HepG2 (cell line): ENCODE data around the gene CDC42EP1. TPM values are rescaled to one million over a fixed set of nuclear protein-coding genes. Genes with fewer than 3 reads are reported as not detected.

Experiments used
- ATF1 ChIP-seq: IDR thresholded peaks from 2 replicates; pipeline ENCODE4 v1.6.1; 2016; ENCODE audit warnings: mild to moderate bottlenecking, control low read depth
- BRF2 ChIP-seq: sonication (generic); formaldehyde crosslinking; IDR thresholded peaks from 2 replicates; pipeline ENCODE4 v1.8.1; 2022; ENCODE audit warnings: mild to moderate bottlenecking, missing genetic modification reagents
- CBX2 ChIP-seq, 2 experiments: fragments of 200-600 bp in 1 of 2; sonication (generic); formaldehyde crosslinking in 1 of 2; IDR thresholded peaks; 2 replicates each; pipeline versions ENCODE4 v1.7.0 to v1.8.1; 2018 to 2022; ENCODE audit warnings: low read depth in 2 of 2, low read length in 1 of 2, mild to moderate bottlenecking in 1 of 2, missing genetic modification reagents in 1 of 2
- CREM ChIP-seq, 2 experiments: sonication (generic) in 1 of 2; formaldehyde crosslinking in 1 of 2; IDR thresholded peaks; 2 replicates each; pipeline versions ENCODE4 v1.4.0 to v1.6.1; 2016 to 2020; ENCODE audit warnings: antibody characterized with exemption in 1 of 2, mild to moderate bottlenecking in 1 of 2, missing genetic modification reagents in 1 of 2
- FOXP1 ChIP-seq, 2 experiments: fragments of 450-650 bp in 1 of 2; IDR thresholded peaks; 2 replicates each; pipeline ENCODE4 v1.6.1; 2017 to 2018; ENCODE audit warnings: antibody characterized with exemption in 1 of 2
- IRF2 ChIP-seq: IDR thresholded peaks from 2 replicates; pipeline ENCODE4 v1.6.1; 2018; ENCODE audit warnings: missing genetic modification reagents, missing compliant biosample characterization
- JUNB ChIP-seq: sonication (generic); formaldehyde crosslinking; IDR thresholded peaks from 2 replicates; pipeline ENCODE4 v1.8.0; 2022; ENCODE audit warnings: missing genetic modification reagents, mild to moderate bottlenecking, borderline replicate concordance
- KDM6A ChIP-seq: IDR thresholded peaks from 2 replicates; pipeline ENCODE4 v1.6.1; 2016; ENCODE audit warnings: low read depth
- MED8 ChIP-seq: sonication (generic); formaldehyde crosslinking; IDR thresholded peaks from 2 replicates; pipeline ENCODE4 v1.8.1; 2023; ENCODE audit warnings: mild to moderate bottlenecking, missing genetic modification reagents; ENCODE audit not compliant: insufficient replicate concordance
- MIXL1 ChIP-seq: IDR thresholded peaks from 2 replicates; pipeline ENCODE4 v1.6.1; 2016
- NR2F2 ChIP-seq: IDR thresholded peaks from 2 replicates; pipeline ENCODE4 v1.6.1; 2012; ENCODE audit warnings: low read depth, inconsistent platforms, borderline replicate concordance
- PRPF4 ChIP-seq: fragments of 200-400 bp; formaldehyde crosslinking; IDR thresholded peaks from 2 replicates; pipeline ENCODE4 v1.6.1; 2016; ENCODE audit warnings: low read length, low read depth; ENCODE audit not compliant: poor library complexity, severe bottlenecking
- SIN3B ChIP-seq: fragments of 150-350 bp; IDR thresholded peaks from 2 replicates; pipeline ENCODE4 v1.6.1; 2014; ENCODE audit warnings: low read length
- TBX2 ChIP-seq: sonication (generic); formaldehyde crosslinking; IDR thresholded peaks from 2 replicates; pipeline ENCODE4 v1.5.0; 2020; ENCODE audit warnings: missing genetic modification reagents, mild to moderate bottlenecking, borderline replicate concordance
- YEATS4 ChIP-seq: sonication (generic); formaldehyde crosslinking; IDR thresholded peaks from 2 replicates; pipeline ENCODE4 v1.4.0; 2020; ENCODE audit warnings: missing genetic modification reagents, borderline replicate concordance
- YY1 ChIP-seq: IDR thresholded peaks from 2 replicates; pipeline ENCODE4 v1.6.1; 2011; ENCODE audit warnings: low read length, low read depth, moderate library complexity, mild to moderate bottlenecking; ENCODE audit not compliant: insufficient read depth, insufficient replicate concordance
- ZGPAT ChIP-seq: IDR thresholded peaks from 2 replicates; pipeline ENCODE4 v1.6.1; 2016; ENCODE audit warnings: mild to moderate bottlenecking
- ZNF576 ChIP-seq: sonication (generic); formaldehyde crosslinking; IDR thresholded peaks from 2 replicates; pipeline ENCODE4 v1.4.0; 2020; ENCODE audit warnings: mild to moderate bottlenecking, missing genetic modification reagents
- polyA plus RNA-seq, 8 experiments: library from polyadenylated mRNA; depleted of rRNA in 3 of 8; stranded (reverse) in 7 of 8; unstranded in 1 of 8; fragments of >200 nt; fragmentation: Illumina TruSeq in 4 of 8; extraction: Trizol in 4 of 8; gene quantifications; 2 replicates each; pipeline versions ENCODE4 v1.2.1 to v1.2.3, GENCODE V29; 2011 to 2016; ENCODE audit warnings: low read depth in 4 of 8, missing spikeins in 1 of 8, mixed read lengths in 1 of 8; ENCODE audit not compliant: insufficient read depth in 1 of 8
- total RNA-seq, 5 experiments: library from RNA; depleted of rRNA; stranded (reverse); fragments of >200 nt; fragmentation: Illumina TruSeq; extraction: Trizol; gene quantifications; 2 replicates each; pipeline ENCODE4 v1.2.3, GENCODE V29; 2016; ENCODE audit warnings: low read depth in 1 of 5
- TF ChIP-seq, protein P1 (sequence below): sonication (generic); formaldehyde crosslinking; IDR thresholded peaks from 2 replicates; pipeline ENCODE4 v1.5.0; 2020; ENCODE audit warnings: mild to moderate bottlenecking, missing genetic modification reagents
- TF ChIP-seq, protein P2 (sequence below): IDR thresholded peaks from 2 replicates; pipeline ENCODE4 v1.6.1; 2016; ENCODE audit warnings: mild to moderate bottlenecking, missing biosample characterization, missing genetic modification reagents

CDC42EP1 gene
- total and polyA plus RNA-seq, 2 of the 13 experiments (the other 11 are each of a cell fraction or from before 2014, with no cell fraction given): 17.1 to 29.5 TPM

GRCh38 chr22:37545703-37546436 is 14.4 kb upstream of the CDC42EP1 start (continued):
- peak; percentile 87 for TF ChIP-seq CREM (IDR thresholded peaks at IDR 0.05)
- no peak for TF ChIP-seq CREM (CRISPR knock-in tag; IDR thresholded peaks at IDR 0.05)
- peak; percentile 99 for TF ChIP-seq KDM6A (CRISPR knock-in tag)
- TF ChIP-seq CBX2 (IDR thresholded peaks at IDR 0.05; ENCODE audit: low read depth, low read length): no peak
- TF ChIP-seq CBX2 (CRISPR knock-in tag; IDR thresholded peaks at IDR 0.05; ENCODE audit: low read depth): no peak
- TF ChIP-seq, protein P1, sequence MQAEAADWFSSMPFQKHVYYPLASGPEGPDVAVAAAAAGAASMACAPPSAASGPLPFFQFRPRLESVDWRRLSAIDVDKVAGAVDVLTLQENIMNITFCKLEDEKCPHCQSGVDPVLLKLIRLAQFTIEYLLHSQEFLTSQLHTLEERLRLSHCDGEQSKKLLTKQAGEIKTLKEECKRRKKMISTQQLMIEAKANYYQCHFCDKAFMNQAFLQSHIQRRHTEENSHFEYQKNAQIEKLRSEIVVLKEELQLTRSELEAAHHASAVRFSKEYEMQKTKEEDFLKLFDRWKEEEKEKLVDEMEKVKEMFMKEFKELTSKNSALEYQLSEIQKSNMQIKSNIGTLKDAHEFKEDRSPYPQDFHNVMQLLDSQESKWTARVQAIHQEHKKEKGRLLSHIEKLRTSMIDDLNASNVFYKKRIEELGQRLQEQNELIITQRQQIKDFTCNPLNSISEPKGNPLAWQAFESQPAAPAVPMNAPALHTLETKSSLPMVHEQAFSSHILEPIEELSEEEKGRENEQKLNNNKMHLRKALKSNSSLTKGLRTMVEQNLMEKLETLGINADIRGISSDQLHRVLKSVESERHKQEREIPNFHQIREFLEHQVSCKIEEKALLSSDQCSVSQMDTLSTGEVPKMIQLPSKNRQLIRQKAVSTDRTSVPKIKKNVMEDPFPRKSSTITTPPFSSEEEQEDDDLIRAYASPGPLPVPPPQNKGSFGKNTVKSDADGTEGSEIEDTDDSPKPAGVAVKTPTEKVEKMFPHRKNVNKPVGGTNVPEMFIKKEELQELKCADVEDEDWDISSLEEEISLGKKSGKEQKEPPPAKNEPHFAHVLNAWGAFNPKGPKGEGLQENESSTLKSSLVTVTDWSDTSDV: no peak
- peak; percentile 69 for TF ChIP-seq YY1
- TF ChIP-seq TBX2 (CRISPR knock-in tag): peak; percentile 98
- TF ChIP-seq IRF2 (CRISPR knock-in tag): peak; percentile 88; the same call in 1 of the 2 replicates
- TF ChIP-seq ATF1 (CRISPR knock-in tag): peak; percentile 61; the same call in 1 of the 2 replicates
- peak; percentile 57 for TF ChIP-seq PRPF4
- TF ChIP-seq FOXP1 (IDR thresholded peaks at IDR 0.05): 0 out of 2 replicates have a peak, but pooled peaks have one; percentile 29
- peak; percentile 92 for TF ChIP-seq FOXP1 (CRISPR knock-in tag; IDR thresholded peaks at IDR 0.05)
- no peak for TF ChIP-seq JUNB
- peak; percentile 11; the same call in 1 of the 2 replicates for TF ChIP-seq ZNF576 (CRISPR knock-in tag)
- TF ChIP-seq NR2F2: peak; percentile 99
- peak; percentile 95 for TF ChIP-seq YEATS4 (CRISPR knock-in tag)
- TF ChIP-seq, protein P2, sequence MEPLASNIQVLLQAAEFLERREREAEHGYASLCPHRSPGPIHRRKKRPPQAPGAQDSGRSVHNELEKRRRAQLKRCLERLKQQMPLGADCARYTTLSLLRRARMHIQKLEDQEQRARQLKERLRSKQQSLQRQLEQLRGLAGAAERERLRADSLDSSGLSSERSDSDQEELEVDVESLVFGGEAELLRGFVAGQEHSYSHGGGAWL: peak; percentile 58; the same call in 1 of the 2 replicates
- no peak for TF ChIP-seq SIN3B
- peak; percentile 95 for TF ChIP-seq MED8 (CRISPR knock-in tag)
- TF ChIP-seq ZGPAT (CRISPR knock-in tag): peak; percentile 99
- peak; percentile 74 for TF ChIP-seq MIXL1
- TF ChIP-seq BRF2 (CRISPR knock-in tag): no peak
